Common myeloid progenitor, CD34-positive (primary cell): ENCODE data around the gene PRKCZ.
"Not testable (repeated sequence)": the region's sequence is repeated elsewhere in the genome, so short reads cannot be mapped to it uniquely, and the experiment has no call there.

ENCODE experiments used
- CTCF ChIA-PET: fragments of 350-600 bp; sonication (Branson Sonifier 250); formaldehyde crosslinking; loops from one replicate; lab custom pipeline; 2021; ENCODE audit warnings: antibody characterized with exemption; lab: Charles Lee
- POLR2A ChIA-PET: fragments of 350-600 bp; sonication (Branson Sonifier 250); formaldehyde crosslinking; loops from one replicate; lab custom pipeline; 2021; ENCODE audit warnings: antibody characterized with exemption; lab: Charles Lee
- DNase-seq, 3 donors: peaks; one replicate each; pipeline versions ENCODE4 v3.0.0 to v3.0.0-alpha.2; 2013
- H3K27ac ChIP-seq, 2 experiments: 1 replicate in 1 of 2; 2 replicates in 1 of 2; pipeline ENCODE4 v1.7.0; 2013; ENCODE audit warnings: inconsistent platforms in 2 of 2, low read length in 2 of 2, mild to moderate bottlenecking in 2 of 2, low read depth in 1 of 2, moderate library complexity in 1 of 2; ENCODE audit not compliant: severe bottlenecking in 2 of 2, insufficient read depth in 1 of 2, poor library complexity in 1 of 2
- H3K27me3 ChIP-seq, 5 experiments: replicated peaks in 2 of 5; 1 replicate in 3 of 5; 2 replicates in 2 of 5; pipeline versions ENCODE4 v1.6.1 to v1.7.0; 2013; ENCODE audit warnings: low read length in 4 of 5, mild to moderate bottlenecking in 2 of 5, moderate library complexity in 2 of 5, inconsistent platforms in 1 of 5; ENCODE audit not compliant: insufficient read depth in 5 of 5, control insufficient read depth in 4 of 5
- H3K36me3 ChIP-seq, 4 experiments: 1 replicate in 2 of 4; 2 replicates in 2 of 4; pipeline versions ENCODE4 v1.6.1 to v1.7.0; 2013; ENCODE audit warnings: low read length in 3 of 4, control low read depth in 1 of 4, mild to moderate bottlenecking in 1 of 4; ENCODE audit not compliant: control insufficient read depth in 4 of 4, insufficient read depth in 4 of 4
- H3K4me1 ChIP-seq, 4 experiments: 1 replicate in 3 of 4; 2 replicates in 1 of 4; pipeline versions ENCODE4 v1.6.1 to v1.7.1; 2013; ENCODE audit warnings: low read length in 3 of 4, mild to moderate bottlenecking in 3 of 4, control low read depth in 1 of 4, inconsistent platforms in 1 of 4, moderate library complexity in 1 of 4; ENCODE audit not compliant: control insufficient read depth in 4 of 4, insufficient read depth in 4 of 4; ENCODE audit errors: control extremely low read depth in 1 of 4
- H3K4me3 ChIP-seq, 7 experiments: 1 replicate in 4 of 7; 2 replicates in 3 of 7; pipeline versions ENCODE4 v1.5.1 to v1.7.0; 2013; ENCODE audit warnings: mild to moderate bottlenecking in 7 of 7, low read length in 6 of 7, moderate library complexity in 6 of 7, inconsistent platforms in 2 of 7, low read depth in 2 of 7, control low read depth in 1 of 7; ENCODE audit not compliant: insufficient read depth in 4 of 7, control insufficient read depth in 1 of 7; ENCODE audit errors: extremely low read depth in 1 of 7
- H3K9me3 ChIP-seq, 5 experiments: 1 replicate in 4 of 5; 2 replicates in 1 of 5; pipeline versions ENCODE4 v1.6.1 to v1.7.1; 2013; ENCODE audit warnings: low read length in 4 of 5, mild to moderate bottlenecking in 2 of 5, inconsistent platforms in 1 of 5, low read depth in 1 of 5, moderate library complexity in 1 of 5; ENCODE audit not compliant: control insufficient read depth in 4 of 5, insufficient read depth in 2 of 5; ENCODE audit errors: control extremely low read depth in 1 of 5
- WGBS: methylation state at CpG from one replicate; pipeline ENCODE4 v1.1.5; 2013; ENCODE audit not compliant: insufficient coverage; 5-methylcytosine and 5-hydroxymethylcytosine counted together

PRKCZ gene

GRCh38 chr1:2139156-2139555, 88.9 kb downstream of the PRKCZ start:
- H3K9me3 ChIP-seq, H3K4me1 ChIP-seq, H3K4me3 ChIP-seq, H3K27me3 ChIP-seq, DNase-seq, H3K27ac ChIP-seq, POLR2A ChIA-PET: not testable (repeated sequence)
- CTCF ChIA-PET, result interaction anchor here (0.7 to 3.3 kb wide), 20 partner anchors 10 to 268 kb away, joined by 3 to 26 read pairs (median 6); no protein-coding TSS in a partner anchor
- peaks cover 0 to 13% (median 0%) of the 10 kb centered on the region in 4 experiments for H3K36me3 ChIP-seq
- 97% methylated on average over 13 of the region's 13 CpGs for WGBS

- ChIA-PET POLR2A (no interaction called here), CTCF (interaction anchor here (1.0 to 3.3 kb wide), 11 partner anchors 9 to 88 kb away, joined by 3 to 26 read pairs (median 8); no protein-coding TSS in a partner anchor)
- Histone ChIP-seq H3K9me3 (no peaks in the 10 kb centered on the region), H3K27ac (no peak overlapping the region), H3K4me3 (no peak overlapping the region), H3K27me3 (no peaks in the 10 kb centered on the region), H3K36me3 (peaks cover 0 to 19% (median under 1%) of the 10 kb centered on the region in 4 experiments), H3K4me1 (peaks cover 0 to 9% (median 0%) of the 10 kb centered on the region in 4 experiments)
- no peak for DNase-seq
- 100% methylated on average over 1 of the region's 4 CpGs for WGBS
These were observed 90.8 kb downstream of the PRKCZ start for GRCh38 chr1:2141025-2141424.

GRCh38 chr1:2143814-2144500, 93.7 kb downstream of the PRKCZ start:
- peaks cover 0 to 7% (median 4%) of the 10 kb centered on the region in 4 experiments for H3K4me1 ChIP-seq
- POLR2A ChIA-PET, result no interaction called here

GRCh38 chr1:2144501-2145090, 94.4 kb downstream of the PRKCZ start:
- Histone ChIP-seq H3K4me1 (peaks cover 0 to 11% (median 5%) of the 10 kb centered on the region in 4 experiments), H3K9me3 (no peaks in the 10 kb centered on the region), H3K27ac (no peak overlapping the region), H3K4me3 (no peak overlapping the region), H3K36me3 (peaks cover 0 to 33% (median 2%) of the 10 kb centered on the region in 4 experiments), H3K27me3 (no peaks in the 10 kb centered on the region)
- ChIA-PET CTCF (interaction anchor here (1.0 kb wide), 1 partner anchor 11 kb away, joined by 5 read pairs; no protein-coding TSS in a partner anchor), POLR2A (no interaction called here)
- 95% methylated on average over 12 of the region's 15 CpGs for WGBS
- DNase-seq, result no peak

More at GRCh38 chr1:2143814-2144500, 93.7 kb downstream of the PRKCZ start:
- Histone ChIP-seq H3K36me3 (peaks cover 0 to 28% (median 2%) of the 10 kb centered on the region in 4 experiments), H3K27me3 (no peaks in the 10 kb centered on the region), H3K27ac (no peak overlapping the region), H3K9me3 (no peaks in the 10 kb centered on the region), H3K4me3 (no peak overlapping the region)
- whole genome bisulfite sequencing, result 99% methylated on average over 24 of the region's 30 CpGs
- DNase-seq, result no peak
- CTCF ChIA-PET, result interaction anchor here (1.0 to 1.1 kb wide), 2 partner anchors 11 kb away, joined by 3 to 5 read pairs; no protein-coding TSS in a partner anchor

- H3K4me1 ChIP-seq, result peaks cover 0 to 11% (median 5%) of the 10 kb centered on the region in 4 experiments
- CTCF ChIA-PET, result interaction anchor here (0.5 to 1.4 kb wide), 3 partner anchors 9 to 236 kb away, joined by 3 to 4 read pairs (median 3); no protein-coding TSS in a partner anchor
These were observed 96.0 kb downstream of the PRKCZ start for GRCh38 chr1:2145946-2146835.

GRCh38 chr1:2146836-2147517, 96.8 kb downstream of the PRKCZ start:
- ChIA-PET CTCF (interaction anchor here (1.4 kb wide), 1 partner anchor 8 kb away, joined by 4 read pairs; no protein-coding TSS in a partner anchor), POLR2A (no interaction called here)
- H3K27ac ChIP-seq, result no peak overlapping the region
- H3K9me3 ChIP-seq, result no peaks in the 10 kb centered on the region
- H3K4me1 ChIP-seq, result peaks cover 0 to 11% (median 5%) of the 10 kb centered on the region in 4 experiments
- no peaks in the 10 kb centered on the region for H3K27me3 ChIP-seq
- H3K36me3 ChIP-seq, result peaks cover 0 to 46% (median 2%) of the 10 kb centered on the region in 4 experiments
- no peak overlapping the region for H3K4me3 ChIP-seq
- whole genome bisulfite sequencing, result 92% methylated on average over 11 of the region's 11 CpGs
- DNase-seq, result no peak

More at GRCh38 chr1:2145946-2146835, 96.0 kb downstream of the PRKCZ start:
- Histone ChIP-seq H3K9me3 (no peaks in the 10 kb centered on the region), H3K36me3 (peaks cover 0 to 40% (median 2%) of the 10 kb centered on the region in 4 experiments), H3K4me3 (no peak overlapping the region), H3K27me3 (no peaks in the 10 kb centered on the region), H3K27ac (no peak overlapping the region)
- POLR2A ChIA-PET, result no interaction called here
- WGBS, result 93% methylated on average over 18 of the region's 19 CpGs
- no peak for DNase-seq
